Endothelial cell of umbilical vein (primary cell): Measurements from ENCODE around the gene MIER2. TPM values are rescaled to one million over a fixed set of nuclear protein-coding genes. Genes with fewer than 3 reads are reported as not detected.
A peak's percentile ranks its signal among the peaks of the same experiment; 100 is the strongest.

Experiments used
- BruUV-seq: library from RNA; stranded (reverse); fragments of 400-500 nt; replicated peaks from 2 replicates; lab custom pipeline; 2021; lab: Mats Ljungman, UMichigan
- CTCF ChIA-PET: fragments of 300-600, 350-600 bp; sonication (Branson Sonifier 250); formaldehyde crosslinking; loops from one replicate; lab custom pipeline; 2021; ENCODE audit warnings: antibody characterized with exemption, inconsistent platforms; lab: Charles Lee
- POLR2A ChIA-PET: fragments of 300-600, 350-600 bp; sonication (Branson Sonifier 250); formaldehyde crosslinking; loops from one replicate; lab custom pipeline; 2021; ENCODE audit warnings: antibody characterized with exemption, inconsistent platforms; lab: Charles Lee
- DNase-seq: peaks from one replicate; pipeline ENCODE4 v3.0.0-alpha.2; 2011; ENCODE audit warnings: low read depth, low spot score
- FAIRE-seq: peaks from 2 replicates; lab custom pipeline; 2011; peaks lifted over from hg19 to GRCh38; lab: Jason Lieb, UNC
- H2AFZ ChIP-seq: 2 replicates; pipeline ENCODE4 v1.6.0; 2012; ENCODE audit warnings: low read depth, low read length, control low read depth, inconsistent platforms
- H3K27ac ChIP-seq: 2 replicates; pipeline ENCODE4 v1.5.1; 2011; ENCODE audit warnings: low read depth, mild to moderate bottlenecking, control low read depth, low read length, moderate library complexity; ENCODE audit not compliant: insufficient read depth
- H3K27me3 ChIP-seq, 2 experiments: 2 replicates each; pipeline versions ENCODE4 v1.6.0 to v1.6.1; 2011; ENCODE audit warnings: low read length in 2 of 2, mixed read lengths in 1 of 2; ENCODE audit not compliant: control insufficient read depth in 2 of 2, insufficient read depth in 2 of 2
- H3K36me3 ChIP-seq, 2 experiments: 2 replicates in 1 of 2; 3 replicates in 1 of 2; pipeline ENCODE4 v1.5.1; 2011; ENCODE audit warnings: low read length in 2 of 2, mild to moderate bottlenecking in 1 of 2, moderate library complexity in 1 of 2; ENCODE audit not compliant: control insufficient read depth in 2 of 2, insufficient read depth in 2 of 2; ENCODE audit errors: extremely low read depth in 1 of 2
- H3K4me1 ChIP-seq: 3 replicates; pipeline ENCODE4 v1.5.1; 2011; ENCODE audit warnings: mild to moderate bottlenecking, low read length; ENCODE audit not compliant: control insufficient read depth, insufficient read depth; ENCODE audit errors: extremely low read depth
- H3K4me2 ChIP-seq: 2 replicates; pipeline ENCODE4 v1.6.1; 2011; ENCODE audit warnings: low read length, control low read depth, mixed read lengths; ENCODE audit not compliant: insufficient read depth
- H3K4me3 ChIP-seq, 3 experiments: fragments of 200-600 bp in 1 of 3; sonication (generic), shearing (Covaris generic) in 1 of 3; replicated peaks in 1 of 3; 2 replicates each; pipeline ENCODE4 v1.5.1; 2011 to 2016; ENCODE audit warnings: control low read depth in 3 of 3, low read length in 3 of 3, mild to moderate bottlenecking in 2 of 3, inconsistent platforms in 1 of 3, low read depth in 1 of 3, moderate library complexity in 1 of 3; ENCODE audit not compliant: insufficient read depth in 1 of 3
- H3K79me2 ChIP-seq: 2 replicates; pipeline ENCODE4 v1.6.0; 2012; ENCODE audit warnings: low read length, inconsistent platforms; ENCODE audit not compliant: control insufficient read depth, insufficient read depth
- H3K9ac ChIP-seq: replicated peaks from 2 replicates; pipeline ENCODE3; 2011; ENCODE audit warnings: low read length, control low read depth; ENCODE audit not compliant: insufficient read depth; ENCODE audit errors: extremely low read depth
- H3K9me1 ChIP-seq: replicated peaks from 3 replicates; pipeline ENCODE4 v1.6.0; 2011; ENCODE audit warnings: mild to moderate bottlenecking, low read length; ENCODE audit not compliant: control insufficient read depth, insufficient read depth; ENCODE audit errors: extremely low read depth
- H3K9me3 ChIP-seq: replicated peaks from 2 replicates; pipeline ENCODE4 v1.5.1; 2012; ENCODE audit warnings: low read length, inconsistent platforms; ENCODE audit not compliant: control insufficient read depth, insufficient read depth
- H4K20me1 ChIP-seq: replicated peaks from 2 replicates; pipeline ENCODE3; 2011; ENCODE audit warnings: mild to moderate bottlenecking, low read length; ENCODE audit not compliant: control insufficient read depth, insufficient read depth; ENCODE audit errors: extremely low read depth
- EZH2 ChIP-seq: IDR thresholded peaks from 2 replicates; pipeline ENCODE4 v1.6.1; 2012; ENCODE audit warnings: borderline replicate concordance, low read depth, mild to moderate bottlenecking, moderate library complexity, low read length, inconsistent platforms; ENCODE audit not compliant: severe bottlenecking
- FOS ChIP-seq: IDR thresholded peaks from 2 replicates; pipeline ENCODE4 v1.6.1; 2011; ENCODE audit warnings: mild to moderate bottlenecking, low read length, moderate library complexity, borderline replicate concordance; ENCODE audit not compliant: insufficient read depth
- dilution Hi-C: fragments of 300-500 bp; cut with MboI; formaldehyde crosslinking; loops from one replicate; pipeline ENCODE4 v1.15.0; 2019; ENCODE audit warnings: low sequenced_read_pairs; ENCODE audit not compliant: extremely low pct_ligation_motif_present
- intact Hi-C: fragments of 100-400 bp; cut with micrococcal nuclease; formaldehyde crosslinking; loops from one replicate; pipeline ENCODE4 v1.10.0; 2022
- polyA plus RNA-seq, 4 experiments: library from polyadenylated mRNA; depleted of rRNA in 3 of 4; stranded (reverse) in 3 of 4; unstranded in 1 of 4; fragments of >200 nt; gene quantifications; 2 replicates each; pipeline versions ENCODE4 v1.2.1 to v1.2.3, GENCODE V29; 2011 to 2012; ENCODE audit warnings: missing spikeins in 1 of 4
- total RNA-seq: library from RNA; stranded (reverse); gene quantifications from 2 replicates; pipeline ENCODE4 v1.2.3, GENCODE V29; 2021
- TF ChIP-seq, protein P1 (sequence below), 2 donors: IDR thresholded peaks; 1 replicate in 1 of 2; 2 replicates in 1 of 2; pipeline ENCODE4 v1.5.1; 2011; ENCODE audit warnings: low read length in 2 of 2, mild to moderate bottlenecking in 2 of 2, moderate library complexity in 2 of 2, control low read depth in 1 of 2, inconsistent platforms in 1 of 2, low read depth in 1 of 2; ENCODE audit not compliant: insufficient read depth in 1 of 2; ENCODE audit errors: extremely low read depth in 1 of 2
- TF ChIP-seq, protein P2 (sequence below): IDR thresholded peaks from 2 replicates; pipeline ENCODE4 v1.6.1; 2011; ENCODE audit not compliant: insufficient read depth, insufficient read length

MIER2 gene
- total and polyA plus RNA-seq, 2 donors (not counting 3 experiments of a cell fraction or from before 2014, with no cell fraction given), result 20.3 to 44.9 TPM

DNA sequence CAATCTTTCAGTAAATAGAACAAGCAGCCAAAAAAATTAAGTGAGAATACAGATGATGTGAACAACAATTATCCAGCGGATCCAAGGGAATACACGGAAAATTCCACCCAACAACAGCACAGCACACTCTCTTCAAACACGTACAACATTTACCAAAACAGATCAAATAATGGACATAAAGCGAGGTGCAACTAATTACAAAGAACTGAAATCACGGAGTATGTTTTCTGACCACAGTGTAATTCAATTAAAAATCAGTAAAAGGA, 26.2 kb downstream of the MIER2 start:
- FAIRE-seq (no peak), DNase-seq (no peak)
- no peak overlapping the region for H3K27ac ChIP-seq
- peaks cover 0 to 17% of the 10 kb centered on the region in 2 experiments for H3K36me3 ChIP-seq
- no peak overlapping the region for H3K4me2 ChIP-seq
- intact Hi-C loops, result no loop called here
- H3K79me2 ChIP-seq, result peaks cover 57% of the 10 kb centered on the region
- no peaks in the 10 kb centered on the region for H3K27me3 ChIP-seq
- no TSS peak for BruUV-seq
- H3K9ac ChIP-seq, result no peak overlapping the region
- no peak overlapping the region for H3K4me3 ChIP-seq
- CTCF ChIA-PET, result no interaction called here
- H3K9me3 ChIP-seq, result no peaks in the 10 kb centered on the region
- POLR2A ChIA-PET, result no interaction called here
- dilution Hi-C loops, result no loop called here
- no peaks in the 10 kb centered on the region for H4K20me1 ChIP-seq
- TF ChIP-seq FOS, result no peak
- TF ChIP-seq, protein P1, sequence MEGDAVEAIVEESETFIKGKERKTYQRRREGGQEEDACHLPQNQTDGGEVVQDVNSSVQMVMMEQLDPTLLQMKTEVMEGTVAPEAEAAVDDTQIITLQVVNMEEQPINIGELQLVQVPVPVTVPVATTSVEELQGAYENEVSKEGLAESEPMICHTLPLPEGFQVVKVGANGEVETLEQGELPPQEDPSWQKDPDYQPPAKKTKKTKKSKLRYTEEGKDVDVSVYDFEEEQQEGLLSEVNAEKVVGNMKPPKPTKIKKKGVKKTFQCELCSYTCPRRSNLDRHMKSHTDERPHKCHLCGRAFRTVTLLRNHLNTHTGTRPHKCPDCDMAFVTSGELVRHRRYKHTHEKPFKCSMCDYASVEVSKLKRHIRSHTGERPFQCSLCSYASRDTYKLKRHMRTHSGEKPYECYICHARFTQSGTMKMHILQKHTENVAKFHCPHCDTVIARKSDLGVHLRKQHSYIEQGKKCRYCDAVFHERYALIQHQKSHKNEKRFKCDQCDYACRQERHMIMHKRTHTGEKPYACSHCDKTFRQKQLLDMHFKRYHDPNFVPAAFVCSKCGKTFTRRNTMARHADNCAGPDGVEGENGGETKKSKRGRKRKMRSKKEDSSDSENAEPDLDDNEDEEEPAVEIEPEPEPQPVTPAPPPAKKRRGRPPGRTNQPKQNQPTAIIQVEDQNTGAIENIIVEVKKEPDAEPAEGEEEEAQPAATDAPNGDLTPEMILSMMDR (IDR thresholded peaks at IDR 0.05; ENCODE audit: extremely low read depth in 1 of 2, insufficient read depth in 1 of 2, low read depth in 1 of 2, low read length in 2 of 2), result no peak
- no peak for TF ChIP-seq EZH2
- peaks cover 9% of the 10 kb centered on the region for H3K4me1 ChIP-seq
- no peak overlapping the region for H2AFZ ChIP-seq
- no peaks in the 10 kb centered on the region for H3K9me1 ChIP-seq

DNA sequence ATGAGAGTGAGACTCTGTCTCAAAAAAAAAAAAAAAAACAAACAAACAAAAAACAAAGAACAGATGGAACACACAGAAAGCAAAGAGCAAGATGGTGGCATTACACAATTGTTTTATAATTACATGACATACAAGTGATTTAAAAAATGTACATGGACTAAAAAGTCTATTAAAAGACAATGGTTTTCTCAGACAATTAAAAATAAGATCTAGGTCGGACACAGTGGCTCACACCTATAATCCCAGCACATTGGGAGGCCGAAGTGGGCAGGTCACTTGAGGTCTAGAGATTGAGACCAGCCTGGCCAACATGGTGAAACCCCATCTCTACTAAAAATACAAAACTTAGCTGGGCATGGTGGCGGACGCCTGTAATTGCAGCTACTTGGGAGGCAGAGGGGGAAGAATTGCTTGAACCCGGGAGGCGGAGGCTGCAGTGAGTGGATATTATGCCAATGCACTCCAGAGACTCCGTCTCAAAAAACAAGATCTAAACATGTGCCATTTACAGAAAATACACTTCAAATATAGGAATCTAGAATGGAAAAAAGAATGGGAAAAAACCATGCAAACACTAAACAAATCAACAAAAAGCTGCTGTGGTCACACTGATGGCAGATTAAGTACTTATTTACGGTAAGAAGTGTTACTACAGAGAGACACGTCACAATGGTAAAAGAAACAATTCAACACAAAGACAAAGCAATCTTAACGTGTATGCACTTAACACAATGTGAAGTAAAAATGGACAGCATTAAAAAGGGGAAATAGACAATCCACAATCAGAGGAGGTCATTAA, 26.7 kb downstream of the MIER2 start:
- no peak overlapping the region for H3K4me3 ChIP-seq
- no peak for DNase-seq
- H3K27me3 ChIP-seq, result no peaks in the 10 kb centered on the region
- H3K9ac ChIP-seq, result no peak overlapping the region
- ChIA-PET POLR2A (interaction anchor here (0.7 kb wide), 1 partner anchor 18 kb away, joined by 5 read pairs; no protein-coding TSS in a partner anchor), CTCF (no interaction called here)
- H3K4me2 ChIP-seq, result no peak overlapping the region
- no peak overlapping the region for H2AFZ ChIP-seq
- BruUV-seq, result no TSS peak
- H4K20me1 ChIP-seq, result no peaks in the 10 kb centered on the region
- peaks cover 0 to 18% of the 10 kb centered on the region in 2 experiments for H3K36me3 ChIP-seq
- dilution Hi-C loops, result no loop called here
- H3K27ac ChIP-seq, result no peak overlapping the region
- intact Hi-C loops, result no loop called here
- peaks cover 9% of the 10 kb centered on the region for H3K4me1 ChIP-seq
- peak; percentile 55 for FAIRE-seq
- H3K9me3 ChIP-seq, result no peaks in the 10 kb centered on the region
- TF ChIP-seq, protein P2, sequence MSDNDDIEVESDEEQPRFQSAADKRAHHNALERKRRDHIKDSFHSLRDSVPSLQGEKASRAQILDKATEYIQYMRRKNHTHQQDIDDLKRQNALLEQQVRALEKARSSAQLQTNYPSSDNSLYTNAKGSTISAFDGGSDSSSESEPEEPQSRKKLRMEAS, result no peak
- TF ChIP-seq, protein P1 (IDR thresholded peaks at IDR 0.05; ENCODE audit: extremely low read depth in 1 of 2, insufficient read depth in 1 of 2, low read depth in 1 of 2, low read length in 2 of 2), result peak in 1 of 2 donors; percentile 8
- peaks cover 53% of the 10 kb centered on the region for H3K79me2 ChIP-seq
- H3K9me1 ChIP-seq, result no peaks in the 10 kb centered on the region
